ENCODE results near the gene BBX. TPM values are rescaled to one million over a fixed set of nuclear protein-coding genes. Genes with fewer than 3 reads are reported as not detected.

The BBX gene
- total and polyA plus RNA-seq, 4 donors = 10.0 to 77.8 (median 45.0) TPM

DNA sequence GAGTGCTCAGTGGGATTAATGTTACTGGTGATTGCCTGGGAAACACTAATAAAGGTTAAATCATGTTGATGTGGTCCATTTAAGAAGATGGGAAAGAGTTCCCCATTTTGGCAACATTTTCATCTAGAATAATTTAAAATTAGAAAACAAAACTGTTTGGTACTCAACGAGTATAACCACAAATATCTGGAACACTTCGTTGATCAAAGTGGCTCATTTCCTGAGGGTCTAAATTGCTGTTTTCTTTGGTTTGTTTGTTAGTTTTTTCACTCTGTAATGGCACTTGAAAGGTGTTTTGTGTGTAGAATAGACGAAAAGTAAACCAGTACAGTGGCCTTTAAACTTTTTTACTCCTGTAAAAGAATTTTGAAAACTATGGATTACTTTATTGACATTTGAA, 73.9 kb downstream of the BBX start:
- Histone ChIP-seq H3K4me3 (ENCODE audit: low read length in 2 of 2) (no peak overlapping the region), H3K36me3 (ENCODE audit: control insufficient read depth in 1 of 2, insufficient read depth in 2 of 2, low read length in 1 of 2) (no peaks in the 10 kb centered on the region), H3K4me1 (ENCODE audit: control insufficient read depth in 1 of 2, insufficient read depth in 2 of 2, low read length in 2 of 2) (peaks cover 2% of the 10 kb centered on the region in 2 donors), H3K27ac (ENCODE audit: low read depth in 1 of 2, low read length in 2 of 2) (no peak overlapping the region), H3K27me3 (ENCODE audit: control insufficient read depth in 1 of 2, insufficient read depth in 2 of 2, low read length in 1 of 2) (no peaks in the 10 kb centered on the region), H3K9me3 (ENCODE audit: control insufficient read depth, low read length) (no peaks in the 10 kb centered on the region)
- ATAC-seq (ENCODE audit: low FRiP score) (no peak), DNase-seq (no peak)
- intact Hi-C loops (cut with DNase I) = no loop called here
- 80 to 81% methylated on average over 3 of the region's 3 CpGs for WGBS, 2 donors

DNA sequence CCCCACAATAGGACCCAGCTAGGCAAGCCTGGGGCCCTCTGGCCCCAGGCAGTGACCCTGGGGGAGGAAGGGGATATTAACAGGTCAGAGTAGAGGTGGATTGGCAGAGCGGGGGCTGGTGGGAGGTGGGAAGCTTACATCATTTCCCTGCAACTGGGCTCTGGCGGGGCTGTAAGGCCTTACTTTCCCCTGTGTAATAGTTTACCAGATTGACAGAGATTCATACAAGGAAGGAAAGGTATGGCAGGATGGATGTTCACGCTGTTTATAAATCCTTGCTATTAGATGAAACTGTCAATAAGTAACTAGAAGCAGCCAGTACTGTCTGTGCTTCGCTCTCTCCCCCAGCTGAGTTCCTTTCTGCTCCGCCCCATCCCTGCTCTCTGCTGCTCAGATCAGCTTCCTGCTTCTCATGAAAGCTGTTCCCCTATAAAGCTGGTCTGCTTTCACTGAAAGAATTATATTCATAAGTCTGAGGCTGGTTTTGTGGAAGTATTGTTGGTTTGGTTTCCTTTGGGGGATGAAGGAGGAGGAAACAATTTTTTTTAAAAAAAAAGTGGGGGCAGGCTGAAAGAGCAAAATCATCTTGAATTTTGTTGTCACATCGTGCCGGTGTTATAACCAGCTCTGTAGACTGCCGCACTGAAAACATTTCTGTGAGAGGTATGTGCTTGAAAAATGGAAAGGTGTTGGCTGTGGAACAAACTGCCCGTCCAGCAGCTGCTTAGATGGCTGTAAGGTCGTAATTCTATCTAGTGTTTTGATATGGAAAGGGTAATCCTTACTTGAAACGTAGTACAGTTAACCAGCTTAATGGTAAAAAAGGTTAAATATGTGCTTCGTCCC, 76.4 kb downstream of the BBX start:
- Histone ChIP-seq H3K9me3 (ENCODE audit: control insufficient read depth, low read length) (no peaks in the 10 kb centered on the region), H3K36me3 (ENCODE audit: control insufficient read depth in 1 of 2, insufficient read depth in 2 of 2, low read length in 1 of 2) (no peaks in the 10 kb centered on the region), H3K4me3 (ENCODE audit: low read length in 2 of 2) (peak overlapping the region; percentile 25 to 92), H3K4me1 (ENCODE audit: control insufficient read depth in 1 of 2, insufficient read depth in 2 of 2, low read length in 2 of 2) (peaks cover 2 to 7% of the 10 kb centered on the region in 2 donors), H3K27me3 (ENCODE audit: control insufficient read depth in 1 of 2, insufficient read depth in 2 of 2, low read length in 1 of 2) (no peaks in the 10 kb centered on the region), H3K27ac (ENCODE audit: low read depth in 1 of 2, low read length in 2 of 2) (peak overlapping the region; percentile 51 to 95)
- ATAC-seq (ENCODE audit: low FRiP score) (peak; percentile 88), DNase-seq (peak in 1 of 2 donors; percentile 65)
- intact Hi-C loops (cut with DNase I) = no loop called here
- 0% methylated on average over 12 of the region's 12 CpGs for WGBS, 2 donors

DNA sequence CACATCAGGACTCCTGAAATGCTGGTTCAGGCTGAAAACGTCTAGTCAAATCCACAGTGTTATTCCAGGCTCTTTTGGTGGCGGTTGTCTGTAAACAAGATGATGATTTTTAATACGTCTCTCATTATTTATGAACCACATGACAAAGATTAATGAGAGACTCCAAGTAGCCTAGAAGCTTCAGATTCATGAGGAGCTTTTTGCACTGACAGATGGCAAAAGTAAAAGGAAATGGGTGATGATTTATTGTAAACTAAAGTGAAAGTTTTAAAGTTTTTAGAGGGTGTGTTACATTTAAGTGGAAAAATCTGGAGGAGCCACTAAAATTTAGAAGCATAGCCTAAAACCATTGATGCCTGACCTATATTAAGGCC, 77.0 kb downstream of the BBX start:
- peak overlapping the region; percentile 51 to 95 for H3K27ac ChIP-seq (ENCODE audit: low read depth in 1 of 2, low read length in 2 of 2)
- no peaks in the 10 kb centered on the region for H3K36me3 ChIP-seq (ENCODE audit: control insufficient read depth in 1 of 2, insufficient read depth in 2 of 2, low read length in 1 of 2)
- ATAC-seq (ENCODE audit: low FRiP score) = no peak
- H3K27me3 ChIP-seq (ENCODE audit: control insufficient read depth in 1 of 2, insufficient read depth in 2 of 2, low read length in 1 of 2) = no peaks in the 10 kb centered on the region
- H3K4me3 ChIP-seq (ENCODE audit: low read length in 2 of 2) = peak overlapping the region; percentile 25 to 92
- H3K4me1 ChIP-seq (ENCODE audit: control insufficient read depth in 1 of 2, insufficient read depth in 2 of 2, low read length in 2 of 2) = peaks cover 0 to 9% of the 10 kb centered on the region in 2 donors
- DNase-seq = no peak
- intact Hi-C loops (cut with DNase I) = no loop called here
- WGBS, 2 donors = 0 to 2% methylated on average over 3 of the region's 3 CpGs
- H3K9me3 ChIP-seq (ENCODE audit: control insufficient read depth, low read length) = no peaks in the 10 kb centered on the region

DNA sequence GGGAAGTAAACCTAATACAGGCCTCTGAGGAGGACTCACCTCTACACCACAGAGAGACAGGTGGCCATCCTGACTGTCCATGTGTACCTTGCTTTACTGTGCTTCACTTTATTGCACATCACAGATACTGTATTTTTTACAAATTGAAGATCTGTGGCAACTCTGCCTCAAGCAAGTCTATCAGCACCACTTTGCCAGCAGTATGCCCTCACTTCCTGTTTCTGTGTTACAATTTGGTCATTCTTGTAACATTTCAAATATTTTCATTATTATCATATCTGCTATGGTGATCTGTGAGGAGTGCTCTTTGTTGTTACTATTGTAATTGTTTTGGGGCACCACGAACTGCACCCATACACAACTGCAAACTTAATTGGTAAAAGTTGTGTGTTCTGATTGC, 78.0 kb downstream of the BBX start:
- Histone ChIP-seq H3K4me1 (ENCODE audit: control insufficient read depth in 1 of 2, insufficient read depth in 2 of 2, low read length in 2 of 2) (peaks cover 0 to 11% of the 10 kb centered on the region in 2 donors), H3K27ac (ENCODE audit: low read depth in 1 of 2, low read length in 2 of 2) (no peak overlapping the region), H3K4me3 (ENCODE audit: low read length in 2 of 2) (no peak overlapping the region), H3K9me3 (ENCODE audit: control insufficient read depth, low read length) (no peaks in the 10 kb centered on the region), H3K27me3 (ENCODE audit: control insufficient read depth in 1 of 2, insufficient read depth in 2 of 2, low read length in 1 of 2) (no peaks in the 10 kb centered on the region), H3K36me3 (ENCODE audit: control insufficient read depth in 1 of 2, insufficient read depth in 2 of 2, low read length in 1 of 2) (no peaks in the 10 kb centered on the region)
- intact Hi-C loops (cut with DNase I) = no loop called here
- 81 to 93% methylated on average over 1 of the region's 1 CpG for WGBS, 2 donors
- ATAC-seq (ENCODE audit: low FRiP score) (no peak), DNase-seq (no peak)

DNA sequence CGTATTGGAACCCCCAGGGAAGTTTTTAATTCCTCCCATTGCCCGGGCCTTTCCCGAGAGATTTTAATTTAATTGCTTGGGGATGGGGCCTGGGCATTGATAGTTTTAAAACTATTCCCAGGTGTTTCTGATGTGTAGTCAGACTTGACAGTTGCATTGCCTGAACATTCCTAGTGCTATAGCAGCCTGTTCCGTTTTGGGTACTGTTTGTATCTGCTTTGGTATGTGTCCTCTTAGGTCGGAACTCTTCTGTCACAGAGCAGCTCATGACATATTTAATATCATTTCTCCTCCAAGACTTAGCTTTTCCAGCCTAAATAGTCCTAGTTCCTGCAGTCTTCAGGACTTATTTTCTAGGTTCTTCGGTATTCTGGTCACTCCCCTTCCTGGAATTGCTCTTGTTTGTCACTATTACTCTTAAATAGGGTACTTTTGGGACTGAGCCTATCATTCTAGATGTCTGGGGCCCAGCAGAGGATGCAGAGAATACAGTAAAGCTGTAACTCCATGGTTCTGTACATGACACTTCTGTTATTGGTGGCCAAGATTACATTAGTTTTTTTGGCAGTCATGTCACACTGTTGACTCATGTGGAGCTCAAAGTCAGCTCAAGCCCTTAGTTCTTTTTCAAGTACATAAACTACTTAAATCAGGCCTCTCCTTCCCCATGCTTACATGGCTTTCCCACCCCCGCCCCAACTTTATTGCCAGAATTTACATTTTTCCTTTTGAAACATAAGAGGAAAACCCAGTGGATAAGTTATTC, 81.5 kb downstream of the BBX start:
- intact Hi-C loops (cut with DNase I) = no loop called here
- DNase-seq (no peak), ATAC-seq (ENCODE audit: low FRiP score) (peak; percentile 68)
- no peaks in the 10 kb centered on the region for H3K27me3 ChIP-seq (ENCODE audit: control insufficient read depth in 1 of 2, insufficient read depth in 2 of 2, low read length in 1 of 2)
- no peak overlapping the region for H3K4me3 ChIP-seq (ENCODE audit: low read length in 2 of 2)
- peaks cover 0 to 11% of the 10 kb centered on the region in 2 donors for H3K4me1 ChIP-seq (ENCODE audit: control insufficient read depth in 1 of 2, insufficient read depth in 2 of 2, low read length in 2 of 2)
- no peak overlapping the region for H3K27ac ChIP-seq (ENCODE audit: low read depth in 1 of 2, low read length in 2 of 2)
- no peaks in the 10 kb centered on the region for H3K36me3 ChIP-seq (ENCODE audit: control insufficient read depth in 1 of 2, insufficient read depth in 2 of 2, low read length in 1 of 2)
- 47 to 50% methylated on average over 7 of the region's 7 CpGs for WGBS, 2 donors
- no peaks in the 10 kb centered on the region for H3K9me3 ChIP-seq (ENCODE audit: control insufficient read depth, low read length)

DNA sequence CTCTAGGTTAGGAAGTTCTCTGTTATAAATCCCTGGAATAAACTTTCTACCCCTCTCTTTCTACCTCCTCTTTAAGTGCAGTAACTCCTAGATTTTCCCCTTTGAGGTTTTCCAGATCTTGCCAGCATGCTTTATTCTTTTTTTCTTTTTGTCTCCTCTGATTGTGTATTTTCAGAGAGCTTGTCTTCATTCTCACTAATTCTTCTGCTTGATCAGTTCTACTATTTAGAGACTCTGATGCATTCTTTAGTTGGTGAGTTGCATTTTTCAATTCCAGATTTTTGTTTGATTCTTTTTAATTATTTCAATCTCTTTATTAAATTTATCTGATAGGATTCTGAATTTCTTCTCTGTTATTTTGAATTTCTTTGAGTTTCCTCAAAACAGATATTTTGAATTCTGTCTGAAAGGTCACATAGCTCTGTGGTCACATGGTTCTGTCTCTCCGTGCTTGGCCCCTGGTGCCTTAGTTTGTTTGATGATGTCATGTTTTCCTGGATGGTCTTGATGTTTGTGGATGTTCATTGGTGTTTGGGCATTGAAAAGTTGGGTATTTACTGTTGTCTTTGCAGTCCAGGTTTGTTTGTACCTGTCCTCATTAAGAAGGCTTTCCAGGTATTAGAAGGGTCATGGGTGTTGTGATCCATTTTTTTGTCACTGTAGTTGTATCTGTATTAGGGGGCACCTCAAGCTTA, 89.2 kb downstream of the BBX start:
- intact Hi-C loops (cut with DNase I) = no loop called here

DNA sequence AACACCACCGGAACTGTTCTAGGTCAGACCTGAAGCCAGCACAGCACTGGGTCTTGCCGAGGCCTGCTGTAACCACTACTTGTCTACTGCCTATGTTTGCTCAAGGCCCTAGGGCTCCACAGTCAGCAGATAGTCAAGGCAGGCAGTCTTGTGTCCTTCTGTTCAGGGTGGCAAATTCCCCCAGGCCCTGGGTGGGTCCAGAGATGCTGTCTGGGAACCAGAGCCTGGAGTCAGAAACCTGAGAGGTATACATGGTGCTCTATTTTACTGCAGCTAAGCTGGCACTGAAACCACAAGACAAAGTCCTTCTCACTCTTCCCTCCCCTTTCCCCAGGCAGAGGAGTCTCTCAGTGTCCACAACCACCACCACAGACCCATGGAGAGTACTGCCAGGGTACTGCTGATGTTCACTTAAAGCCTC, 89.9 kb downstream of the BBX start:
- Histone ChIP-seq H3K4me1 (ENCODE audit: control insufficient read depth in 1 of 2, insufficient read depth in 2 of 2, low read length in 2 of 2) (peaks cover 0 to 2% of the 10 kb centered on the region in 2 donors), H3K36me3 (ENCODE audit: control insufficient read depth in 1 of 2, insufficient read depth in 2 of 2, low read length in 1 of 2) (no peaks in the 10 kb centered on the region), H3K27ac (ENCODE audit: low read depth in 1 of 2, low read length in 2 of 2) (no peak overlapping the region), H3K9me3 (ENCODE audit: control insufficient read depth, low read length) (no peaks in the 10 kb centered on the region), H3K27me3 (ENCODE audit: control insufficient read depth in 1 of 2, insufficient read depth in 2 of 2, low read length in 1 of 2) (no peaks in the 10 kb centered on the region), H3K4me3 (ENCODE audit: low read length in 2 of 2) (no peak overlapping the region)
- intact Hi-C loops (cut with DNase I) = no loop called here
- DNase-seq = no peak
- ATAC-seq (ENCODE audit: low FRiP score) = no peak
- 97 to 98% methylated on average over 2 of the region's 2 CpGs for WGBS, 2 donors

More for the DNA sequence above, 89.2 kb downstream of the BBX start:
- DNase-seq = no peak
- WGBS, 2 donors = 66 to 70% methylated on average over 1 of the region's 1 CpG
- Histone ChIP-seq H3K27me3 (ENCODE audit: control insufficient read depth in 1 of 2, insufficient read depth in 2 of 2, low read length in 1 of 2) (no peaks in the 10 kb centered on the region), H3K36me3 (ENCODE audit: control insufficient read depth in 1 of 2, insufficient read depth in 2 of 2, low read length in 1 of 2) (no peaks in the 10 kb centered on the region), H3K4me3 (ENCODE audit: low read length in 2 of 2) (no peak overlapping the region), H3K9me3 (ENCODE audit: control insufficient read depth, low read length) (no peaks in the 10 kb centered on the region), H3K4me1 (ENCODE audit: control insufficient read depth in 1 of 2, insufficient read depth in 2 of 2, low read length in 2 of 2) (peaks cover 0 to 2% of the 10 kb centered on the region in 2 donors), H3K27ac (ENCODE audit: low read depth in 1 of 2, low read length in 2 of 2) (no peak overlapping the region)
- ATAC-seq (ENCODE audit: low FRiP score) = no peak

DNA sequence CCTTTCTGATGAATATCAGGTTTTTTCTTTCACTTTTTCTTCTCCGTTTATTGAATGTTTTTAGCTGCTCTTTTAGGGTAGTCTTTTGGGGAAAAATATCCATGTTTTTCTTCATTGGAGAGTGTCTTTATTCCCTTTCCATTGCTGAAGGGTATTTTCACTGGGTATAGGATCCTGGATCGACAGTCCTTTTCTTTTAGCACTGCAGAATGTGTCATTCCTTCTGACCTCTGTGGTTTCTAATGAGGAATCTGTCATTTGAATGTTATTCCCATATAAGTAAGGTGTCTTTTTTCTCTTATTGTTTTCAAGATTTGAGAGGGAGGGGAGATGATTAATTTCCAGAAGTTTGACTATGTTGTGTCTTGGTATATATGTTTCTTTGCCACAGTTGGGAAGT, 96.8 kb downstream of the BBX start:
- ATAC-seq (ENCODE audit: low FRiP score) = no peak
- no peak overlapping the region for H3K27ac ChIP-seq (ENCODE audit: low read depth in 1 of 2, low read length in 2 of 2)
- no peak overlapping the region for H3K4me3 ChIP-seq (ENCODE audit: low read length in 2 of 2)
- H3K36me3 ChIP-seq (ENCODE audit: control insufficient read depth in 1 of 2, insufficient read depth in 2 of 2, low read length in 1 of 2) = no peaks in the 10 kb centered on the region
- H3K27me3 ChIP-seq (ENCODE audit: control insufficient read depth in 1 of 2, insufficient read depth in 2 of 2, low read length in 1 of 2) = no peaks in the 10 kb centered on the region
- intact Hi-C loops (cut with DNase I) = no loop called here
- WGBS, 2 donors = 91 to 95% methylated on average over 2 of the region's 2 CpGs
- DNase-seq = no peak
- no peaks in the 10 kb centered on the region for H3K9me3 ChIP-seq (ENCODE audit: control insufficient read depth, low read length)
- peaks cover 2 to 3% of the 10 kb centered on the region in 2 donors for H3K4me1 ChIP-seq (ENCODE audit: control insufficient read depth in 1 of 2, insufficient read depth in 2 of 2, low read length in 2 of 2)

Measured in aorta (tissue), 5 donors.